HEK293 (cell line): ENCODE measurements around the gene IGDCC3.

Source experiments
- CTCF ChIA-PET: fragments of 350-600 bp; formaldehyde crosslinking; extraction: SDS; loops from one replicate; lab custom pipeline; 2021; ENCODE audit warnings: antibody characterized with exemption; lab: Yijun Ruan, JAX
- POLR2A ChIA-PET: fragments of 300-600 bp; formaldehyde crosslinking; extraction: SDS; loops from one replicate; lab custom pipeline; 2020; ENCODE audit warnings: antibody characterized with exemption, inconsistent platforms; lab: Yijun Ruan, JAX
- H3K27ac ChIP-seq: fragments of 200-500 bp; sonication (Bioruptor generic); 2 replicates; pipeline ENCODE4 v1.5.1; 2014; ENCODE audit warnings: low read depth, low read length, control low read depth, inconsistent platforms; ENCODE audit errors: extremely low read depth
- H3K36me3 ChIP-seq, 2 experiments: fragments of 200-500 bp in 1 of 2; sonication (Bioruptor generic) in 1 of 2; 1 replicate in 1 of 2; 2 replicates in 1 of 2; pipeline ENCODE4 v1.5.1; 2014 to 2017; ENCODE audit warnings: inconsistent platforms in 2 of 2, low read length in 2 of 2; ENCODE audit not compliant: control insufficient read depth in 2 of 2, insufficient read depth in 1 of 2
- H3K4me1 ChIP-seq: fragments of 200-500 bp; sonication (Bioruptor generic); 2 replicates; pipeline ENCODE4 v1.5.1; 2014; ENCODE audit warnings: mild to moderate bottlenecking, low read length, inconsistent platforms; ENCODE audit not compliant: control insufficient read depth, insufficient read depth
- H3K4me3 ChIP-seq: 2 replicates; pipeline ENCODE4 v1.5.1; 2011; ENCODE audit warnings: low read depth, mild to moderate bottlenecking, control low read depth, low read length, moderate library complexity
- H3K9me3 ChIP-seq: fragments of 200-500 bp; sonication (Bioruptor generic); 2 replicates; pipeline ENCODE4 v1.5.1; 2014; ENCODE audit warnings: low read depth, low read length, inconsistent platforms; ENCODE audit not compliant: control insufficient read depth, insufficient read depth
- HIC1 ChIP-seq: fragments of 450-650 bp; formaldehyde crosslinking; IDR thresholded peaks from 2 replicates; pipeline ENCODE4 v1.5.1; 2016; ENCODE audit warnings: missing biosample characterization, missing genetic modification characterization
- MYNN ChIP-seq: fragments of 450-650 bp; formaldehyde crosslinking; IDR thresholded peaks from 2 replicates; pipeline ENCODE4 v1.5.1; 2016; ENCODE audit warnings: missing biosample characterization, missing genetic modification characterization, borderline replicate concordance
- PRDM10 ChIP-seq: fragments of 450-650 bp; formaldehyde crosslinking; IDR thresholded peaks from 2 replicates; pipeline ENCODE4 v1.5.1; 2016; ENCODE audit warnings: missing biosample characterization, missing genetic modification characterization
- ZIC2 ChIP-seq: fragments of 450-650 bp; formaldehyde crosslinking; IDR thresholded peaks from 2 replicates; pipeline ENCODE4 v1.5.1; 2016; ENCODE audit warnings: missing biosample characterization, missing genetic modification characterization
- ZNF362 ChIP-seq: fragments of 450-650 bp; formaldehyde crosslinking; IDR thresholded peaks from 2 replicates; pipeline ENCODE4 v1.5.1; 2016; ENCODE audit warnings: missing biosample characterization, missing genetic modification characterization
- ZNF449 ChIP-seq: fragments of 450-650 bp; formaldehyde crosslinking; IDR thresholded peaks from 2 replicates; pipeline ENCODE4 v1.5.1; 2017; ENCODE audit warnings: missing biosample characterization, mild to moderate bottlenecking, missing genetic modification characterization, moderate library complexity
- ZNF768 ChIP-seq: fragments of 450-650 bp; formaldehyde crosslinking; IDR thresholded peaks from 2 replicates; pipeline ENCODE4 v1.5.1; 2018; ENCODE audit warnings: missing biosample characterization, mild to moderate bottlenecking, missing genetic modification characterization

The IGDCC3 gene

GRCh38 chr15:65413760-65414144 is 36.0 kb upstream of the IGDCC3 start:
- no peak for TF ChIP-seq ZNF768 (tag by site-specific recombination)
- TF ChIP-seq ZNF449 (tag by site-specific recombination): 0 out of 2 replicates have a peak, but pooled peaks have one; percentile 4
- POLR2A ChIA-PET: interaction anchor here (0.9 to 1.0 kb wide), 2 partner anchors 48 to 109 kb away, joined by 3 to 5 read pairs; no protein-coding TSS in a partner anchor
- no peak overlapping the region for H3K27ac ChIP-seq

GRCh38 chr15:65413051-65413759 is 35.4 kb upstream of the IGDCC3 start:
- CTCF ChIA-PET: interaction anchor here (0.6 to 4.3 kb wide), 5 partner anchors 9 to 1361 kb away, joined by 3 to 40 read pairs (median 3); no protein-coding TSS in a partner anchor
- POLR2A ChIA-PET: interaction anchor here (0.6 kb wide), 1 partner anchor 228 kb away, joined by 3 read pairs; the partner anchor contains the start of gene CLPX

More at GRCh38 chr15:65413760-65414144, 36.0 kb upstream of the IGDCC3 start:
- CTCF ChIA-PET: interaction anchor here (0.6 to 4.3 kb wide), 3 partner anchors 8 to 1360 kb away, joined by 3 to 40 read pairs (median 6); no protein-coding TSS in a partner anchor
- Histone ChIP-seq H3K4me3 (no peak overlapping the region), H3K4me1 (peaks cover 23% of the 10 kb centered on the region), H3K9me3 (no peaks in the 10 kb centered on the region), H3K36me3 (no peaks in the 10 kb centered on the region)

GRCh38 chr15:65412556-65412955 is 34.8 kb upstream of the IGDCC3 start:
- ChIA-PET POLR2A (no interaction called here), CTCF (interaction anchor here (0.8 to 4.3 kb wide), 4 partner anchors 12 to 95 kb away, joined by 3 to 40 read pairs (median 3); no protein-coding TSS in a partner anchor)
- peaks cover 23% of the 10 kb centered on the region for H3K4me1 ChIP-seq

More at GRCh38 chr15:65413051-65413759, 35.4 kb upstream of the IGDCC3 start:
- no peak overlapping the region for H3K27ac ChIP-seq
- TF ChIP-seq PRDM10 (0 out of 2 replicates have a peak, but pooled peaks have one; percentile 20), MYNN (tag by site-specific recombination) (no peak), ZNF449 (tag by site-specific recombination) (peak; percentile 95), ZIC2 (tag by site-specific recombination) (peak; percentile 92)
- TF ChIP-seq, all 188 proteins: peak for 3
- no peak overlapping the region for H3K4me3 ChIP-seq
- no peaks in the 10 kb centered on the region for H3K36me3 ChIP-seq
- H3K4me1 ChIP-seq: peaks cover 23% of the 10 kb centered on the region
- H3K9me3 ChIP-seq: no peaks in the 10 kb centered on the region

More at GRCh38 chr15:65412556-65412955, 34.8 kb upstream of the IGDCC3 start:
- H3K36me3 ChIP-seq: no peaks in the 10 kb centered on the region
- H3K9me3 ChIP-seq: no peaks in the 10 kb centered on the region
- H3K27ac ChIP-seq: no peak overlapping the region
- H3K4me3 ChIP-seq: no peak overlapping the region
- TF ChIP-seq ZNF362 (tag by site-specific recombination) (peak; percentile 84), HIC1 (no peak)
